Measurements from ENCODE around the gene PHF19.

Gene PHF19

GRCh38 chr9:120913647-120914264 is 36.8 kb upstream of the PHF19 start:
- DNase-seq (ENCODE audit: low read depth): no peak

- no peak for DNase-seq (ENCODE audit: low read depth)
Observed at GRCh38 chr9:120912958-120913646, 36.1 kb upstream of the PHF19 start.

GRCh38 chr9:120911295-120911837 is 34.4 kb upstream of the PHF19 start:
- no peak for DNase-seq (ENCODE audit: low read depth)

- DNase-seq (ENCODE audit: low read depth): no peak
Observed at GRCh38 chr9:120910643-120911042, 33.7 kb upstream of the PHF19 start.

- DNase-seq (ENCODE audit: low read depth): no peak
Observed at GRCh38 chr9:120909904-120910303, 32.9 kb upstream of the PHF19 start.

- DNase-seq (ENCODE audit: low read depth): no peak
Observed at GRCh38 chr9:120905315-120906164, 28.6 kb upstream of the PHF19 start.

GRCh38 chr9:120904978-120905301 is 28.0 kb upstream of the PHF19 start:
- no peak for DNase-seq (ENCODE audit: low read depth)

GRCh38 chr9:120904061-120904977 is 27.3 kb upstream of the PHF19 start:
- DNase-seq (ENCODE audit: low read depth): no peak

- no peak for DNase-seq (ENCODE audit: low read depth)
Observed at GRCh38 chr9:120902569-120903535, 25.9 kb upstream of the PHF19 start.

- no peak for DNase-seq (ENCODE audit: low read depth)
Observed at GRCh38 chr9:120901755-120902568, 25.0 kb upstream of the PHF19 start.

GRCh38 chr9:120900824-120901223 is 23.8 kb upstream of the PHF19 start:
- DNase-seq (ENCODE audit: low read depth): no peak

- no peak for DNase-seq (ENCODE audit: low read depth)
Observed at GRCh38 chr9:120899490-120900068, 22.6 kb upstream of the PHF19 start.

GRCh38 chr9:120898396-120898795 is 21.4 kb upstream of the PHF19 start:
- no peak for DNase-seq (ENCODE audit: low read depth)

- DNase-seq (ENCODE audit: low read depth): no peak
Observed at GRCh38 chr9:120895951-120896350, 19.0 kb upstream of the PHF19 start.

- no peak for DNase-seq (ENCODE audit: low read depth)
Observed at GRCh38 chr9:120894321-120895148, 17.5 kb upstream of the PHF19 start.

GRCh38 chr9:120893611-120894307 is 16.8 kb upstream of the PHF19 start:
- no peak for DNase-seq (ENCODE audit: low read depth)

GRCh38 chr9:120892748-120893610 is 16.0 kb upstream of the PHF19 start:
- DNase-seq (ENCODE audit: low read depth): no peak

Measured in GM04503 (cell line).